Thymus (tissue), 14 donors: ENCODE data around the gene IFT74. TPM values are rescaled to one million over a fixed set of nuclear protein-coding genes. Genes with fewer than 3 reads are reported as not detected.

ENCODE experiments used
- DNase-seq, 9 donors: peaks; one replicate each; pipeline ENCODE4 v3.0.0-alpha.2; 2013; ENCODE audit warnings: low spot score in 9 of 9, low read depth in 6 of 9, missing footprints in 1 of 9
- H3K27ac ChIP-seq, 2 donors: one replicate each; pipeline ENCODE4 v1.5.1; 2013; ENCODE audit warnings: control low read depth in 1 of 2, low read depth in 1 of 2, low read length in 1 of 2, mild to moderate bottlenecking in 1 of 2, moderate library complexity in 1 of 2
- H3K27me3 ChIP-seq, 2 donors: one replicate each; pipeline ENCODE4 v1.5.1; 2013; ENCODE audit warnings: low read length in 1 of 2; ENCODE audit not compliant: control insufficient read depth in 2 of 2, insufficient read depth in 1 of 2
- H3K36me3 ChIP-seq, 2 donors: one replicate each; pipeline ENCODE4 v1.5.1; 2013; ENCODE audit warnings: low read length in 1 of 2, mild to moderate bottlenecking in 1 of 2, moderate library complexity in 1 of 2; ENCODE audit not compliant: control insufficient read depth in 2 of 2, insufficient read depth in 2 of 2
- H3K4me1 ChIP-seq, 2 donors: one replicate each; pipeline ENCODE4 v1.5.1; 2013; ENCODE audit warnings: low read length in 2 of 2; ENCODE audit not compliant: control insufficient read depth in 2 of 2, insufficient read depth in 2 of 2
- H3K4me3 ChIP-seq, 2 donors: one replicate each; pipeline ENCODE4 v1.5.1; 2013; ENCODE audit warnings: low read length in 2 of 2, control low read depth in 1 of 2, mild to moderate bottlenecking in 1 of 2
- H3K9me3 ChIP-seq, 2 donors: one replicate each; pipeline ENCODE4 v1.5.1; 2013; ENCODE audit warnings: low read length in 1 of 2, mild to moderate bottlenecking in 1 of 2; ENCODE audit not compliant: control insufficient read depth in 2 of 2, insufficient read depth in 1 of 2
- WGBS: extraction: QIAGEN DNeasy Blood & Tissue Kit; methylation state at CpG from one replicate; pipeline ENCODE4 v1.1.7; 2013; 5-methylcytosine and 5-hydroxymethylcytosine counted together
- long read RNA-seq, 10 donors: transcript quantifications; one replicate each; lab custom pipeline, GENCODE V29; 2026
- polyA plus RNA-seq: library from polyadenylated mRNA; stranded (reverse); fragments of 200-250 nt; gene quantifications from one replicate; pipeline ENCODE4 v1.2.3, GENCODE V29; 2013
- total RNA-seq: library from RNA; stranded (reverse); fragments of 120-200 nt; gene quantifications from one replicate; pipeline ENCODE4 v1.2.4, GENCODE V29; 2013
- donor health status: healthy.

Gene IFT74
- total RNA-seq (16.9 TPM), polyA plus RNA-seq (16.3 TPM)
- long read RNA-seq, donor 1, result 0 reads
- long read RNA-seq, donor 2, result 0 reads
- long read RNA-seq, donor 3, partial matches to known transcripts, result 0 of 4 reads
- long read RNA-seq, donor 3, other reads (novel, unspliced or antisense), result 0 of 4 reads
- long read RNA-seq, donor 4, result 0 reads
- long read RNA-seq, donor 5, result 0 reads
- long read RNA-seq, donor 6, partial matches to known transcripts, result 0 of 2 reads
- long read RNA-seq, donor 6, other reads (novel, unspliced or antisense), result 0 of 2 reads
- long read RNA-seq, donor 7, partial matches to known transcripts, result 0 of 2 reads
- long read RNA-seq, donor 7, other reads (novel, unspliced or antisense), result 0 of 2 reads
- long read RNA-seq, donor 8, partial matches to known transcripts, result 0 of 2 reads
- long read RNA-seq, donor 8, other reads (novel, unspliced or antisense), result 0 of 2 reads
- long read RNA-seq, donor 9, result 0 reads
- long read RNA-seq, donor 10, partial matches to known transcripts, result 0 of 4 reads
- long read RNA-seq, donor 10, other reads (novel, unspliced or antisense), result 0 of 4 reads

- Histone ChIP-seq H3K4me1 (peaks cover 8 to 9% of the 10 kb centered on the region in 2 donors), H3K27ac (peak within 1 kb of the TSS; percentile 67 to 91), H3K36me3 (no peaks in the 10 kb centered on the region), H3K4me3 (peak within 1 kb of the TSS; percentile 57 to 84), H3K27me3 (no peaks in the 10 kb centered on the region), H3K9me3 (no peaks in the 10 kb centered on the region)
- WGBS, result under 1% methylated on average over 53 of the region's 53 CpGs
- peak; percentile 89 to 98 (median 93) for DNase-seq
Observed at GRCh38 chr9:26955921-26956859, at the start of gene IFT74. IFT74 (plus strand) TSS chr9:26956412; CDS start chr9:26961968, 5,556 bp downstream.

- Histone ChIP-seq H3K27me3 (no peaks in the 10 kb centered on the region), H3K4me3 (no peak overlapping the region), H3K36me3 (peaks cover 13 to 29% of the 10 kb centered on the region in 2 donors), H3K9me3 (no peaks in the 10 kb centered on the region), H3K27ac (no peak overlapping the region), H3K4me1 (no peaks in the 10 kb centered on the region)
- WGBS, result 98% methylated on average over 2 of the region's 2 CpGs
- no peak for DNase-seq
Observed at GRCh38 chr9:26913138-26913668, 43.0 kb upstream of the IFT74 start.

- H3K9me3 ChIP-seq, result no peaks in the 10 kb centered on the region
- 44% methylated on average over 1 of the region's 1 CpG for WGBS
- peaks cover 17 to 71% of the 10 kb centered on the region in 2 donors for H3K36me3 ChIP-seq
- H3K4me1 ChIP-seq, result no peaks in the 10 kb centered on the region
- H3K27ac ChIP-seq, result no peak overlapping the region
- H3K4me3 ChIP-seq, result no peak overlapping the region
- DNase-seq, result no peak
- H3K27me3 ChIP-seq, result no peaks in the 10 kb centered on the region
Observed at GRCh38 chr9:26919698-26920097, 36.5 kb upstream of the IFT74 start.

GRCh38 chr9:26925609-26926008 lies 30.6 kb upstream of the IFT74 start:
- no peak overlapping the region for H3K27ac ChIP-seq
- 99% methylated on average over 4 of the region's 4 CpGs for WGBS
- no peak overlapping the region for H3K4me3 ChIP-seq
- peaks cover 6 to 56% of the 10 kb centered on the region in 2 donors for H3K36me3 ChIP-seq
- DNase-seq, result no peak
- H3K4me1 ChIP-seq, result no peaks in the 10 kb centered on the region
- H3K9me3 ChIP-seq, result no peaks in the 10 kb centered on the region
- H3K27me3 ChIP-seq, result no peaks in the 10 kb centered on the region

- Histone ChIP-seq H3K27me3 (no peaks in the 10 kb centered on the region), H3K9me3 (no peaks in the 10 kb centered on the region), H3K4me1 (no peaks in the 10 kb centered on the region), H3K4me3 (no peak overlapping the region), H3K36me3 (peaks cover 6 to 31% of the 10 kb centered on the region in 2 donors), H3K27ac (no peak overlapping the region)
- 98% methylated on average over 8 of the region's 8 CpGs for WGBS
- no peak for DNase-seq
Observed at GRCh38 chr9:26928902-26929495, 27.2 kb upstream of the IFT74 start.

GRCh38 chr9:26935847-26936246 lies 20.4 kb upstream of the IFT74 start:
- Histone ChIP-seq H3K27me3 (no peaks in the 10 kb centered on the region), H3K4me3 (no peak overlapping the region), H3K27ac (no peak overlapping the region), H3K36me3 (peaks cover 3 to 5% of the 10 kb centered on the region in 2 donors), H3K9me3 (peaks cover 0 to 4% of the 10 kb centered on the region in 2 donors), H3K4me1 (no peaks in the 10 kb centered on the region)
- DNase-seq, result no peak

GRCh38 chr9:26937816-26938371 lies 18.3 kb upstream of the IFT74 start:
- Histone ChIP-seq H3K36me3 (peaks cover 0 to 5% of the 10 kb centered on the region in 2 donors), H3K4me1 (no peaks in the 10 kb centered on the region), H3K4me3 (no peak overlapping the region), H3K9me3 (peaks cover 0 to 4% of the 10 kb centered on the region in 2 donors), H3K27ac (no peak overlapping the region), H3K27me3 (no peaks in the 10 kb centered on the region)
- no peak for DNase-seq
- WGBS, result 100% methylated on average over 3 of the region's 3 CpGs

- no peaks in the 10 kb centered on the region for H3K4me1 ChIP-seq
- peaks cover 0 to 6% of the 10 kb centered on the region in 2 donors for H3K36me3 ChIP-seq
- no peak for DNase-seq
- no peak overlapping the region for H3K27ac ChIP-seq
- no peaks in the 10 kb centered on the region for H3K27me3 ChIP-seq
- H3K4me3 ChIP-seq, result no peak overlapping the region
- H3K9me3 ChIP-seq, result peaks cover 0 to 4% of the 10 kb centered on the region in 2 donors
- WGBS, result 95% methylated on average over 3 of the region's 3 CpGs
Observed at GRCh38 chr9:26939955-26940711, 16.1 kb upstream of the IFT74 start.
